CD14-positive monocyte (primary cell): ENCODE measurements around the gene SMTN. TPM values are rescaled to one million over a fixed set of nuclear protein-coding genes. Genes with fewer than 3 reads are reported as not detected.

Experiments used
- DNase-seq, 3 donors: peaks; one replicate each; pipeline ENCODE4 v3.0.0-alpha.2; 2011 to 2022
- H2AFZ ChIP-seq: 2 replicates; pipeline ENCODE4 v1.6.0; 2012; ENCODE audit warnings: mild to moderate bottlenecking, low read depth, low read length, inconsistent platforms; ENCODE audit not compliant: insufficient read depth, poor library complexity, severe bottlenecking
- H3K27ac ChIP-seq, 2 donors: 1 replicate in 1 of 2; 2 replicates in 1 of 2; pipeline ENCODE4 v1.5.1; 2012 to 2013; ENCODE audit warnings: low read length in 2 of 2, control low read depth in 1 of 2, inconsistent platforms in 1 of 2, low read depth in 1 of 2, mild to moderate bottlenecking in 1 of 2
- H3K27me3 ChIP-seq, 2 donors: one replicate each; pipeline versions ENCODE4 v1.6.0 to v1.6.1; 2011 to 2013; ENCODE audit warnings: low read length in 2 of 2; ENCODE audit not compliant: control insufficient read depth in 2 of 2, insufficient read depth in 2 of 2
- H3K36me3 ChIP-seq, 2 donors: replicated peaks in 1 of 2; 1 replicate in 1 of 2; 2 replicates in 1 of 2; pipeline versions ENCODE4 v1.5.1 to v1.6.1; 2012 to 2013; ENCODE audit warnings: low read length in 2 of 2, control low read depth in 1 of 2, inconsistent platforms in 1 of 2, mild to moderate bottlenecking in 1 of 2; ENCODE audit not compliant: insufficient read depth in 2 of 2, control insufficient read depth in 1 of 2
- H3K4me1 ChIP-seq, 2 donors: 1 replicate in 1 of 2; 2 replicates in 1 of 2; pipeline versions ENCODE4 v1.5.1 to v1.6.1; 2012 to 2013; ENCODE audit warnings: low read length in 2 of 2, control low read depth in 1 of 2, inconsistent platforms in 1 of 2, mild to moderate bottlenecking in 1 of 2, moderate library complexity in 1 of 2; ENCODE audit not compliant: insufficient read depth in 2 of 2, control insufficient read depth in 1 of 2
- H3K4me2 ChIP-seq: replicated peaks from 2 replicates; pipeline ENCODE3; 2012; ENCODE audit warnings: low read length, moderate library complexity, mild to moderate bottlenecking; ENCODE audit not compliant: poor library complexity, severe bottlenecking; ENCODE audit errors: extremely low read depth
- H3K4me3 ChIP-seq, 3 experiments: fragments of 200-600 bp in 1 of 3; sonication (generic) in 1 of 3; replicated peaks in 1 of 3; 1 replicate in 2 of 3; 2 replicates in 1 of 3; pipeline ENCODE4 v1.5.1; 2011 to 2013; ENCODE audit warnings: low read length in 3 of 3, mild to moderate bottlenecking in 3 of 3, control low read depth in 2 of 3, low read depth in 2 of 3, inconsistent platforms in 1 of 3, moderate library complexity in 1 of 3
- H3K79me2 ChIP-seq: 2 replicates; pipeline ENCODE4 v1.6.0; 2012; ENCODE audit warnings: mild to moderate bottlenecking, control low read depth, inconsistent platforms, low read length, moderate library complexity; ENCODE audit not compliant: insufficient read depth
- H3K9ac ChIP-seq: 2 replicates; pipeline ENCODE4 v1.6.0; 2017; ENCODE audit warnings: low read length, mild to moderate bottlenecking; ENCODE audit not compliant: insufficient read depth, poor library complexity, severe bottlenecking
- H3K9me3 ChIP-seq, 2 donors: replicated peaks in 1 of 2; 1 replicate in 1 of 2; 2 replicates in 1 of 2; pipeline versions ENCODE4 v1.5.1 to v1.6.1; 2012 to 2013; ENCODE audit warnings: low read length in 2 of 2, control low read depth in 1 of 2; ENCODE audit not compliant: control insufficient read depth in 1 of 2, insufficient read depth in 1 of 2
- H4K20me1 ChIP-seq: 2 replicates; pipeline ENCODE4 v1.6.0; 2012; ENCODE audit warnings: mild to moderate bottlenecking, low read length, control low read depth, moderate library complexity; ENCODE audit not compliant: insufficient read depth
- H3K27ac Mint-ChIP-seq, 7 donors: one replicate each; pipeline ENCODE4 v1.8.0; 2020; ENCODE audit warnings: mild to moderate bottlenecking in 7 of 7, mixed read lengths in 7 of 7, moderate library complexity in 6 of 7, inconsistent platforms in 2 of 7
- H3K27me3 Mint-ChIP-seq, 3 donors: one replicate each; pipeline ENCODE4 v1.8.0; 2021 to 2022; ENCODE audit warnings: low read depth in 3 of 3, mild to moderate bottlenecking in 3 of 3, mixed read lengths in 3 of 3, moderate library complexity in 3 of 3, inconsistent platforms in 1 of 3
- H3K36me3 Mint-ChIP-seq, 2 donors: one replicate each; pipeline ENCODE4 v1.8.0; 2020; ENCODE audit warnings: mixed read lengths in 2 of 2, inconsistent platforms in 1 of 2, mild to moderate bottlenecking in 1 of 2
- H3K4me1 Mint-ChIP-seq: one replicate; pipeline ENCODE4 v1.8.0; 2020; ENCODE audit warnings: mild to moderate bottlenecking, mixed read lengths
- H3K4me3 Mint-ChIP-seq, 2 donors: one replicate each; pipeline ENCODE4 v1.8.0; 2020; ENCODE audit warnings: mild to moderate bottlenecking in 2 of 2, mixed read lengths in 2 of 2, moderate library complexity in 1 of 2
- H3K9me3 Mint-ChIP-seq, 7 donors: one replicate each; pipeline ENCODE4 v1.8.0; 2020 to 2022; ENCODE audit warnings: mixed read lengths in 7 of 7, mild to moderate bottlenecking in 6 of 7, moderate library complexity in 6 of 7, inconsistent platforms in 2 of 7
- CTCF ChIP-seq: fragments of 200-600 bp; IDR thresholded peaks from one replicate; pipeline ENCODE4 v1.8.0; 2022; ENCODE audit warnings: antibody characterized with exemption, mild to moderate bottlenecking
- WGBS: methylation state at CpG from one replicate; pipeline ENCODE4 v1.1.5; 2013; ENCODE audit warnings: missing lambda C conversion rate; ENCODE audit not compliant: insufficient coverage; 5-methylcytosine and 5-hydroxymethylcytosine counted together
- intact Hi-C, 2 donors: fragments of 100-400 bp; cut with micrococcal nuclease; formaldehyde crosslinking; loops; one replicate each; pipeline versions ENCODE4 v1.15.0 to v1.15.1; 2023
- polyA plus RNA-seq, 3 donors: library from polyadenylated mRNA; depleted of rRNA in 1 of 3; unstranded in 2 of 3; stranded (reverse) in 1 of 3; fragments of 300-500 nt in 2 of 3; fragments of >200 nt in 1 of 3; fragmentation: Illumina TruSeq in 2 of 3; gene quantifications; 1 replicate in 2 of 3; 2 replicates in 1 of 3; pipeline ENCODE4 v1.2.3, GENCODE V29; 2012 to 2021

The SMTN gene
- polyA plus RNA-seq, 3 donors = 0.87 to 13.3 (median 0.88) TPM

- no peaks in the 10 kb centered on the region for H3K9me3 ChIP-seq
- H3K79me2 ChIP-seq = no peaks in the 10 kb centered on the region
- H3K4me1 ChIP-seq = no peaks in the 10 kb centered on the region
- no peaks in the 10 kb centered on the region for H4K20me1 ChIP-seq
- WGBS = 96% methylated on average over 3 of the region's 3 CpGs
- H3K36me3 ChIP-seq = no peaks in the 10 kb centered on the region
- H2AFZ ChIP-seq = no peak overlapping the region
- H3K27me3 ChIP-seq = no peaks in the 10 kb centered on the region
- no peak overlapping the region for H3K4me3 ChIP-seq
- no peak overlapping the region for H3K9ac ChIP-seq
- H3K4me2 ChIP-seq = no peak overlapping the region
- H3K9me3 Mint-ChIP-seq = peaks cover 0 to 4% (median 0%) of the 10 kb centered on the region in 7 donors
- H3K27ac Mint-ChIP-seq = peak overlapping the region in 1 of 7 donors; percentile 33
- intact Hi-C loops = no loop called here
- no peaks in the 10 kb centered on the region for H3K4me1 Mint-ChIP-seq
- no peak overlapping the region for H3K27ac ChIP-seq
- no peaks in the 10 kb centered on the region for H3K36me3 Mint-ChIP-seq
- TF ChIP-seq CTCF = no peak
- peaks cover 4 to 6% (median 5%) of the 10 kb centered on the region in 3 donors for H3K27me3 Mint-ChIP-seq
- DNase-seq = no peak
- no peak overlapping the region for H3K4me3 Mint-ChIP-seq
These were observed 37.1 kb downstream of the SMTN start for GRCh38 chr22:31118046-31118820.

DNA sequence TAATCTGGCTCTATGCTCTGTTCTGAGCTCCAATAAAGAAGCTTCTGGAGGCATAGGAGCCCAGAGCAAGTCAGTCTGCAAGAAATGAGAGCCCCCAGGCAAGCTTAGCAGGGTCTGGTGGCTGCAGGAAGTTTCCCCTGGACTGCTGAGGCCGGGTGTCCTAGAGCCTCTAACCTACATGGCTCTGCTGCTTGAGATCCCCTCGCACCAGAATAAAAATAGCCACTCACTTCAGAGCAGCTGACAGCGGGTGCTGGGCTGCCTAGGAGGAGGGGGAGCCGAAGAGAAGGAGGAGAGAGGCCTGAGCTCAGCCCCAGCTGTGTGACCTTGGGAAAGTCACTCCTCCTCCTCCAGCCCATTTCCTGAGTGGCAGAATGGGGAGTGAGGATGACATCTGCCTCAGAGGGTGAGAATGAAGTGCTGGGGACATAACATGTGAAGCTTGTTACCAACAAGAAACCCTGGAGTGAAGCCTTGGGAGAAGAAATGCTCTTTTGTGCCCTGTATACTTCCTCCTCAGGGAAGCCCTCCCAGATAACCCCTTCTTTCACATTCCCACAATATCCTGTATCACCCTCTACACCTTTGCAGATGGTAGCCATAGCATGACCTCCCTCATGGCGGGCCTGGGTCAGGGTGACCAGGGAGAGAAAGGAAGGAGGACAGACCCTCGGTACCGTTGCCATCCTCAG lies 38.1 kb downstream of the SMTN start:
- Mint-ChIP-seq H3K27me3 (peaks cover 5 to 6% (median 5%) of the 10 kb centered on the region in 3 donors), H3K4me1 (no peaks in the 10 kb centered on the region), H3K9me3 (no peaks in the 10 kb centered on the region), H3K27ac (no peak overlapping the region), H3K36me3 (no peaks in the 10 kb centered on the region), H3K4me3 (no peak overlapping the region)
- no CpG with 5 or more reads among the region's 7 CpGs for WGBS
- Histone ChIP-seq H3K4me1 (no peaks in the 10 kb centered on the region), H3K4me2 (no peak overlapping the region), H3K9ac (no peak overlapping the region), H3K27ac (no peak overlapping the region), H3K9me3 (no peaks in the 10 kb centered on the region), H4K20me1 (no peaks in the 10 kb centered on the region), H3K36me3 (no peaks in the 10 kb centered on the region), H3K4me3 (no peak overlapping the region), H3K79me2 (no peaks in the 10 kb centered on the region), H2AFZ (no peak overlapping the region), H3K27me3 (no peaks in the 10 kb centered on the region)
- no peak for TF ChIP-seq CTCF
- intact Hi-C loops = no loop called here
- DNase-seq = no peak
